ENCODE measurements around the gene TRUB1.

The TRUB1 gene

GRCh38 chr10:114982989-114983388 lies 45.0 kb downstream of the TRUB1 start:
- DNase-seq (ENCODE audit: low read depth in 3 of 3): no peak

- no peak for DNase-seq (ENCODE audit: low read depth in 3 of 3)
Observed at GRCh38 chr10:114987995-114988394, 50.0 kb downstream of the TRUB1 start.

DNA sequence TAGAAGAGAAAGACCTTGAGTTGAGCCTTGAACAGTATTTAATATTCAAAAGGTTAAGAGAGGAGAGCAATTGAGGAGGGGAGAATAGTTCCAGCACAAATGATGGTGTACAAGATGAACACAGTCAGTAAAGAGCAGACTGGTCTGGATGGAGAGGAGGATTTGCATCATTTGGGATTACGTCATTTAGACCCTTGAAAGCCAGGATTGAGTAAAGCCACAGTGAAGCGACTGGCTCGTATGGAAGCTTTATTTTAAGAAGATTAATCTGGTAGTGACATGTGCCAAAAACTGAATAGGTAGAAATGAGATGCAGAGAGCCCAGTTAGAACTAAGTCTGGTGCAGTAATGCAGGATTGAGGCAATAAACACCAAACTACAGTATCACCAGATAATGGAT lies 52.6 kb downstream of the TRUB1 start:
- no peak for DNase-seq (ENCODE audit: low read depth in 3 of 3)

GRCh38 chr10:114990991-114991390 lies 53.0 kb downstream of the TRUB1 start:
- no peak for DNase-seq (ENCODE audit: low read depth in 3 of 3)

DNA sequence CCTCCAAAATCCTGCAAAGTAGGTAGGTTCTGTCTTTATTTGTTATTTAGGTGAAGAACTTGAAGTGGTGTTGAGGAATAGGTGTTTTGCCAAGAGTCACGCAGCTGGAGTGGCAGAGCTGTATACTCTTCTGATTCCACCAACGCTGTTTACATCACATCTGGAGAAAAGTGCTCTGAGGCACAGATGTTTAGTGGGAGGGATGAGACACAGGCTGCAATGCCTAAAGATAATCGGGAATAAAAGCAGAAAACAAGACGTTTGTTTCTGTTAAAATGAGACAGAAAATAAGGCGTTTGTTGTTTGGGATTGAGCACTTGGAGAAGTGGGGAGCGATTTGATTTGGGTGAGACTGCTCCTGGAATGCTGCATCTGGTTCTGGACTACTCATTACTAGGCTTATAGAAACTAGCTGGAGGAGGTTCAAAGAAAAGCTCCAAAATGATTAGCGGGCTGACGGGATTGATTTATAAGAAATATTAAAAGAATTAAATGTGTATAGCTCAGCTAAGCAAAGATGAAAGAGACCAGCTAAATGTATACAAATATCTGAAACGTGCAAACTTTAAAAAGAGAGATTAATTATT lies 54.3 kb downstream of the TRUB1 start:
- DNase-seq (ENCODE audit: low read depth in 3 of 3): no peak

DNA sequence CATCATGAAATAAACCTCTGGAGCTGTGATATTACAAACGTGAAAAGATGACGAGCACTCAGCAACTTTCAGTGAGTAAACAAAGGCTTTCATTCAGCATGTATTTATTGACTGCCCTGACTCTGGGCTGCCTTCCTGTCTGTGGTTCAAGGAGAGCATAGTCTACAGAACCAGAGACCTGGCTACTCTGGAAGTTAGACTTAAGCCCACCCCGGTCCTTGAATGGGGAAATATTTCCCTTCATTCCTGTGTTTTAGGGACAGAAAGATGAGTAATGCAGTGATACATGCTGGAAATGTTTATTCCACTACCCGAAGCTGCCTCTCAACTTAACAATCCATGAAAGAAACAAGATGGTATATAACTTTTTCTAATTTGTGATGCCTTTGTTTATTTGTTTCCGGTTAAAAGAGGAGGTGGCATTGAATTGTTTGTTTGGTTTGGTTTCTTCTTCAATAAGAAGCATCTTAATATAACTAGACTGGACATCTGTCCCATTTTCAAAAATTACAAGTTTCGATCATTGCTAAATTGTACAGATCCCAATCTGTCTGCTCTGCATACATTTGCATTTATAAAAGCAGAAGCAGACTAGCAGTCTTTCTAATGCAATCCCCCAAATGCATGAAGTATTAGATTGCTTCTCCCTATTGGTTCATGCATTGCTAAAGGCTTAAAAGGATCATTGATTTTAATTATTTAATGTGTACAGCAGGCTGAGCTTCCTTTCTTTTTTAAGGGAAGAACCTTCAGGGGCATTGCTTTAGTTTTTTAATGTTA lies 57.7 kb downstream of the TRUB1 start:
- no peak for DNase-seq (ENCODE audit: low read depth in 3 of 3)

DNA sequence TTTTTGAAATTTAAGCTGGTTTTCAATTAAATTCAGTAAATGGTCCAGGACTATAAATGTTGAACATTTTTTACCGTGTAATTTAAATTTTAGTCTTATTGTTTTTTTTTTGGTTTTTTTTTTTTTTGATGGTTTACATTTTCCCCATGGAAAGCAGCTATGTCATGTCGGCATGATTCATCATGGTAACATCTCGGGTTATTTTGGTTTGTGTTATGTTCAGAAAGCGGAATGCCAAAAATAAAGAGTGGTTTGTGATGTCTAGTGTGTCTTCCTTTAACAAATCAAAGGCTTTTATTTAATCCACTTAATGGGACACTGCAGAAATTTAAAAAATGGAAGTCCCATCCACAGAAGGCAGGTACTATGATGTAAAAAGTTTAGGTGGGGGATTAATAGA lies 58.5 kb downstream of the TRUB1 start:
- no peak for DNase-seq (ENCODE audit: low read depth in 3 of 3)

DNA sequence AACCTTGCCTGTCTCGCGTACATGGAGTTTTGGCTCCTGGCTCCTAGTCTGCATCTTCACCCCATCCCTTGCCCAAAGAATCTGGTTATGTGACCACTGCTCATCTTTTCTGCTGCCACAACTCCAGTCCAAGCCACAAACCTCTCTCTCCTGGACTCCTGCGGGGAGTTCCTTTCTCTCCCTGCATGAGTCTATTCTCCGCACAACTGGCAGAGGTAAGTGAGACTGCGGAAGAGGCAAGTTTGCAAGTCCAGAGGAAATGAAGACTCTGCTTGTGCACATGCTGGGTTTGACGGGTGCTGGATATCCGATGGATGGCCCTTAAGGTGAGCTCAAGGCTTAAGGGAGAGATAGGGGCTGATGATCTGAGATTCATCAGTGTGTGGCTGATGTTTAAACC lies 61.0 kb downstream of the TRUB1 start:
- no peak for DNase-seq (ENCODE audit: low read depth in 3 of 3)

DNA sequence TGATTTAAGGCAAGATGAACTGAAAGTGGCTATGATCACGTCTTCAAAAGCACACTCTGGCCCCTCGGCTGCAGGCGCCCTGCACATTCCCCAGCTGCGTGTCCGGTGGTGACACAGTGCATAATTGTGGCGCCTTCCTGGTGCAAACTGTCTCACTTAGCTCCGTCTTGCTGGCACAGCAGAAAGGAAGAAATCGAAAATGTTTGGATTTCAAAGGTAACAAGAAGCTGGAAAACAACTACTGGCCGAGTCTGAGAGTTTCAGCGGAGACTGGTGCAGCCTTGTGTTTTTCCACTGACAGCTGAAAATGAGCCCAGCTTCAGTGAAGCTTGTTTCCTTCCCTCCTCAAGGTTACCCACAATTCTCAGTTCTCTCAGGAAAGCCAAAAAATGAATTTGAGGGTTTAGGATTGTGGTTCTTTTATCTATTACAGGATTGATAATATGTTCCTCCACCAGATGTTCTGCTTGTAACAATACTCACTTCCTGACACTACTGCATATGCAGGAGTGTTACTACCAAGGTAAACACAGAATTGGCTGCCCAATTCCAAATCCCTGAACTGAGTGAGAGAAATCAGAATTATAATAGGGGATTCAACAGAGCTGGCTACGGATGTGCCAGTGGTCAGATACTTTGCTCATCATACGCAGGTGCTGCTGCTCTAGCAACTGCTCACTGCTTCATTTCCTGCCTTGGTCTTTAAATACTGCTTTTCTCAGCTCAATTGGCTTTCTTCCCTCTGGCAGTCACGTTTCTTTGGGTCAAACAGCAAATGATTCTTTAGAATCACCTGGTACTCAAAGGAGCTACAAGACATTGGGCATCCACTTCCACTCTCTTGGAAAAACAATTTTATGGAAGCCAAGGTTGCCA lies 63.7 kb downstream of the TRUB1 start:
- DNase-seq (ENCODE audit: low read depth in 3 of 3): no peak

GRCh38 chr10:115003396-115003795 lies 65.4 kb downstream of the TRUB1 start:
- DNase-seq (ENCODE audit: low read depth in 3 of 3): no peak

DNA sequence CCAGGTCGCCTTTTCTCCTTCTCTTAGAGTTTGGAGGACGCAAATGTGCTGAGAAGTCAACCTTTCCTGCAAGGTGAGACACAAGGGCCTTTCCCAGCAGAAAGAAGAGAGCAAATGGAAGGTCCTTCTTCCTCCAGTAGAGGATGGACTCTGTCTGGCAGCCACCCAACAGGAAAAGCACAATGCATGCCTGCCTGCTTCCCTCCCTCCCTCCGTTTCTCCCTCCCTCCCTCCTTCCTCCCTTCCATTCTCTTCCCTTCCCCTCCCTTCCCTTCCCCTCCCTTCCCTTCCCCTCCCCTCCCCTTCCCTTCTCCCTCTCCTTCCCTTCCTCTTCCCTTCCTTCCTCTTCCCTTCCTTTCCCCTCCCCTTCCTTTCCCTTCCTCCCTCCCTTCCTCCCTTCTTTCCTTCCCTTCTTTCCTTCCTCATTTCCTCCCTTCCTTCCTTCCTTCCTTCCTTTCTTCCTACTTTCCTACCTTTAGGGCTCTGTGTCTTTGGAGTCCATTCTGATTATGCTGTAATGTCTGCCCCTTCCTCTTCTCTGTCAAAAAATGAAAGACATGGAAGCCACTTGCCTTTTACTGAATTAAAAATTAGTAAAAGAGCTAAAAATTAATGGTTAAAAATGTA lies 66.4 kb downstream of the TRUB1 start:
- DNase-seq (ENCODE audit: low read depth in 3 of 3): no peak

GRCh38 chr10:115005771-115006170 lies 67.8 kb downstream of the TRUB1 start:
- no peak for DNase-seq (ENCODE audit: low read depth in 3 of 3)

DNA sequence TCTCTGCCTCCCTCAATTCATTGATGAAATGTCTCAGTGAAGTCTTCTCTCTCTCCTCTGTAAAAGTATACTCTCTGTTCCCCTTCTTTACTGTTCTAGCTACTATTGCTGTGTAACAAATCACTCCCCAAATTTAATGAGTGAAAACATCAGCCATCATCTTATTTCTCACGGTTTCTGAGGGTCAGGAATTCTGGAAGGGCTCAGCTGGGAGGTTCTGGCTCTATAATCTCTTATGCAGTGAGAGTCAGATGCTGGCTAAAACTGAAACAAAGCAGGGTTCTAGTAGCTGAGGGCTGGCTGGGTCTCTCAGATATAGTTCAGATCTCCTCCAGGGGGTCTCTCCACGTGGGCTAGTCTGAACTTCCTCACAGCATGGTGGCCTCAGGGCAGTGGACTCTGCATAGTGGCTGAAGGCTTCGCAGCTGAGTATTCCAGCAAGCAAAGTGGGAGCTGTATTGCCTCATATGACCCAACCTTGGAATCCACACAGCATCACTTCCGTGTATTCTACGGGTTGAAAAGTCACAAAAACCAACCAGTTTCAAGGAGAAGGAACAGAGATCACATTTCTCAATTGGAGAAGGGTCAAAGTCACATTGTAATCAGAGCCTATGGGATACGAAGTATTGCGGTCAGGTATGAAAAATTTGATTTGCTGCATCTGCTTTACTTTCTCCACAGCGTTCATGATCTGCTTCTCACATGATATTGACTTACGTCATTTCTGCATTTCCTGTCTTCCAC lies 80.4 kb downstream of the TRUB1 start:
- no peak for DNase-seq (ENCODE audit: low read depth in 3 of 3)

DNA sequence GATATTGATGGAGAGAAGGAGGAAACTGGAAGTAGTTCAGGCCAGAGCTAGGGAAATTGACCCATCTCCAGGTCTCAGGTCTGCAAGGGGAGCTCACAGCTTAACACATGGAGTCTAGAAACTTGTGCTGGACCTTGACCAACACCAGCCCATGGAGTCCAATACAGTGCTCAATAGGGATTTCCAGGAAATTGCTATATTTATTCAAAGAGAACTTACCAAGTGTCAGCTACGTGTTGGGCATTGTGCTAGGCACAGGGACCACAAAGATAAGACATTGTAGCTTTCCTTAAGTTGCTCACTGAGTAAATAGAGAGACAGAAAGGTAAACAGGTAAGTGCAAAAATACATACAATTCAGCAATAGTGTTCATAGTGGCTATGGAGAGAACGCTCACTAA lies 82.5 kb downstream of the TRUB1 start:
- no peak for DNase-seq (ENCODE audit: low read depth in 3 of 3)

DNA sequence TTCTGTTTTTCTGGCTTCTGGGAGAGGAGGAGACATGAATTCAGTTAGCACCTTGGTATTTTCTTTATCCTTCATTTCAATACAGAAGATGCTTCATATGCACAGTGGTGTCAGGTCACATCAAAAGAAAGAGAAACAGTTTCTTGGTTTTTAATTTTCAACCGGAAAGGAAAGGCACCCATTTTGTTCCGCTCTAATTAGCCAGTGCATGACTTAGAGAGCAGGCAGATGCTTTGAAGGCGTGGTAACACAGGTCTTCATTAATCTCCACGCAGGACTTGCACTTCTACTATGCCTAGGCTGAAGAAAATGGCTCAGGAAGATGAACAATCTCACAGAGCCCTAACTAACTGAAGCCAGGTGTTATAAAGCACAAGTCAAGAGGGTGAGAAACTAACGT lies 84.7 kb downstream of the TRUB1 start:
- no peak for DNase-seq (ENCODE audit: low read depth in 3 of 3)

GRCh38 chr10:115023715-115024114 lies 85.7 kb downstream of the TRUB1 start:
- no peak for DNase-seq (ENCODE audit: low read depth in 3 of 3)

GRCh38 chr10:115024371-115024770 lies 86.4 kb downstream of the TRUB1 start:
- no peak for DNase-seq (ENCODE audit: low read depth in 3 of 3)

- DNase-seq (ENCODE audit: low read depth in 3 of 3): no peak
Observed at GRCh38 chr10:115026056-115026745, 88.2 kb downstream of the TRUB1 start.

- DNase-seq (ENCODE audit: low read depth in 3 of 3): no peak
Observed at GRCh38 chr10:115026746-115027140, 88.7 kb downstream of the TRUB1 start.
